ENCODE results near the gene UBE2G1. TPM values are rescaled to one million over a fixed set of nuclear protein-coding genes. Genes with fewer than 3 reads are reported as not detected.

The UBE2G1 gene
- total and polyA plus RNA-seq, 2 of the 8 experiments (the other 6 are each of a cell fraction or from before 2014, with no cell fraction given), result 73.9 to 170 TPM

GRCh38 chr17:4354862-4355514 lies 11.5 kb downstream of the UBE2G1 start (continued):
- TF ChIP-seq, protein P1, sequence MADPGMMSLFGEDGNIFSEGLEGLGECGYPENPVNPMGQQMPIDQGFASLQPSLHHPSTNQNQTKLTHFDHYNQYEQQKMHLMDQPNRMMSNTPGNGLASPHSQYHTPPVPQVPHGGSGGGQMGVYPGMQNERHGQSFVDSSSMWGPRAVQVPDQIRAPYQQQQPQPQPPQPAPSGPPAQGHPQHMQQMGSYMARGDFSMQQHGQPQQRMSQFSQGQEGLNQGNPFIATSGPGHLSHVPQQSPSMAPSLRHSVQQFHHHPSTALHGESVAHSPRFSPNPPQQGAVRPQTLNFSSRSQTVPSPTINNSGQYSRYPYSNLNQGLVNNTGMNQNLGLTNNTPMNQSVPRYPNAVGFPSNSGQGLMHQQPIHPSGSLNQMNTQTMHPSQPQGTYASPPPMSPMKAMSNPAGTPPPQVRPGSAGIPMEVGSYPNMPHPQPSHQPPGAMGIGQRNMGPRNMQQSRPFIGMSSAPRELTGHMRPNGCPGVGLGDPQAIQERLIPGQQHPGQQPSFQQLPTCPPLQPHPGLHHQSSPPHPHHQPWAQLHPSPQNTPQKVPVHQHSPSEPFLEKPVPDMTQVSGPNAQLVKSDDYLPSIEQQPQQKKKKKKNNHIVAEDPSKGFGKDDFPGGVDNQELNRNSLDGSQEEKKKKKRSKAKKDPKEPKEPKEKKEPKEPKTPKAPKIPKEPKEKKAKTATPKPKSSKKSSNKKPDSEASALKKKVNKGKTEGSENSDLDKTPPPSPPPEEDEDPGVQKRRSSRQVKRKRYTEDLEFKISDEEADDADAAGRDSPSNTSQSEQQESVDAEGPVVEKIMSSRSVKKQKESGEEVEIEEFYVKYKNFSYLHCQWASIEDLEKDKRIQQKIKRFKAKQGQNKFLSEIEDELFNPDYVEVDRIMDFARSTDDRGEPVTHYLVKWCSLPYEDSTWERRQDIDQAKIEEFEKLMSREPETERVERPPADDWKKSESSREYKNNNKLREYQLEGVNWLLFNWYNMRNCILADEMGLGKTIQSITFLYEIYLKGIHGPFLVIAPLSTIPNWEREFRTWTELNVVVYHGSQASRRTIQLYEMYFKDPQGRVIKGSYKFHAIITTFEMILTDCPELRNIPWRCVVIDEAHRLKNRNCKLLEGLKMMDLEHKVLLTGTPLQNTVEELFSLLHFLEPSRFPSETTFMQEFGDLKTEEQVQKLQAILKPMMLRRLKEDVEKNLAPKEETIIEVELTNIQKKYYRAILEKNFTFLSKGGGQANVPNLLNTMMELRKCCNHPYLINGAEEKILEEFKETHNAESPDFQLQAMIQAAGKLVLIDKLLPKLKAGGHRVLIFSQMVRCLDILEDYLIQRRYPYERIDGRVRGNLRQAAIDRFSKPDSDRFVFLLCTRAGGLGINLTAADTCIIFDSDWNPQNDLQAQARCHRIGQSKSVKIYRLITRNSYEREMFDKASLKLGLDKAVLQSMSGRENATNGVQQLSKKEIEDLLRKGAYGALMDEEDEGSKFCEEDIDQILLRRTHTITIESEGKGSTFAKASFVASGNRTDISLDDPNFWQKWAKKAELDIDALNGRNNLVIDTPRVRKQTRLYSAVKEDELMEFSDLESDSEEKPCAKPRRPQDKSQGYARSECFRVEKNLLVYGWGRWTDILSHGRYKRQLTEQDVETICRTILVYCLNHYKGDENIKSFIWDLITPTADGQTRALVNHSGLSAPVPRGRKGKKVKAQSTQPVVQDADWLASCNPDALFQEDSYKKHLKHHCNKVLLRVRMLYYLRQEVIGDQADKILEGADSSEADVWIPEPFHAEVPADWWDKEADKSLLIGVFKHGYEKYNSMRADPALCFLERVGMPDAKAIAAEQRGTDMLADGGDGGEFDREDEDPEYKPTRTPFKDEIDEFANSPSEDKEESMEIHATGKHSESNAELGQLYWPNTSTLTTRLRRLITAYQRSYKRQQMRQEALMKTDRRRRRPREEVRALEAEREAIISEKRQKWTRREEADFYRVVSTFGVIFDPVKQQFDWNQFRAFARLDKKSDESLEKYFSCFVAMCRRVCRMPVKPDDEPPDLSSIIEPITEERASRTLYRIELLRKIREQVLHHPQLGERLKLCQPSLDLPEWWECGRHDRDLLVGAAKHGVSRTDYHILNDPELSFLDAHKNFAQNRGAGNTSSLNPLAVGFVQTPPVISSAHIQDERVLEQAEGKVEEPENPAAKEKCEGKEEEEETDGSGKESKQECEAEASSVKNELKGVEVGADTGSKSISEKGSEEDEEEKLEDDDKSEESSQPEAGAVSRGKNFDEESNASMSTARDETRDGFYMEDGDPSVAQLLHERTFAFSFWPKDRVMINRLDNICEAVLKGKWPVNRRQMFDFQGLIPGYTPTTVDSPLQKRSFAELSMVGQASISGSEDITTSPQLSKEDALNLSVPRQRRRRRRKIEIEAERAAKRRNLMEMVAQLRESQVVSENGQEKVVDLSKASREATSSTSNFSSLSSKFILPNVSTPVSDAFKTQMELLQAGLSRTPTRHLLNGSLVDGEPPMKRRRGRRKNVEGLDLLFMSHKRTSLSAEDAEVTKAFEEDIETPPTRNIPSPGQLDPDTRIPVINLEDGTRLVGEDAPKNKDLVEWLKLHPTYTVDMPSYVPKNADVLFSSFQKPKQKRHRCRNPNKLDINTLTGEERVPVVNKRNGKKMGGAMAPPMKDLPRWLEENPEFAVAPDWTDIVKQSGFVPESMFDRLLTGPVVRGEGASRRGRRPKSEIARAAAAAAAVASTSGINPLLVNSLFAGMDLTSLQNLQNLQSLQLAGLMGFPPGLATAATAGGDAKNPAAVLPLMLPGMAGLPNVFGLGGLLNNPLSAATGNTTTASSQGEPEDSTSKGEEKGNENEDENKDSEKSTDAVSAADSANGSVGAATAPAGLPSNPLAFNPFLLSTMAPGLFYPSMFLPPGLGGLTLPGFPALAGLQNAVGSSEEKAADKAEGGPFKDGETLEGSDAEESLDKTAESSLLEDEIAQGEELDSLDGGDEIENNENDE (IDR thresholded peaks at IDR 0.05; ENCODE audit: insufficient replicate concordance, low read length), result no peak
- no peak for TF ChIP-seq TBP (IDR thresholded peaks at IDR 0.05; ENCODE audit: low read depth, low read length)

Data from H1 (cell line).